GM13977 (cell line): ENCODE measurements around the gene P4HB.

Source experiments
- DNase-seq: peaks from one replicate; pipeline ENCODE4 v3.0.0; 2012; ENCODE audit warnings: low spot score
- in situ Hi-C: fragments of 300-500 bp; cut with MboI; formaldehyde crosslinking; loops from one replicate; pipeline ENCODE4 v1.12.0; 2022; ENCODE audit warnings: low sequenced_read_pairs, low pct_unique_long_range_greater_than_20kb, mixed read lengths, inconsistent platforms; ENCODE audit not compliant: unreplicated experiment
- TF ChIP-seq, protein P1 (sequence below): IDR thresholded peaks from 2 replicates; pipeline ENCODE4 v1.5.1; 2012; ENCODE audit warnings: mild to moderate bottlenecking, control low read depth; ENCODE audit not compliant: insufficient read depth; ENCODE audit errors: extremely low read depth, missing control alignments

The P4HB gene

DNA sequence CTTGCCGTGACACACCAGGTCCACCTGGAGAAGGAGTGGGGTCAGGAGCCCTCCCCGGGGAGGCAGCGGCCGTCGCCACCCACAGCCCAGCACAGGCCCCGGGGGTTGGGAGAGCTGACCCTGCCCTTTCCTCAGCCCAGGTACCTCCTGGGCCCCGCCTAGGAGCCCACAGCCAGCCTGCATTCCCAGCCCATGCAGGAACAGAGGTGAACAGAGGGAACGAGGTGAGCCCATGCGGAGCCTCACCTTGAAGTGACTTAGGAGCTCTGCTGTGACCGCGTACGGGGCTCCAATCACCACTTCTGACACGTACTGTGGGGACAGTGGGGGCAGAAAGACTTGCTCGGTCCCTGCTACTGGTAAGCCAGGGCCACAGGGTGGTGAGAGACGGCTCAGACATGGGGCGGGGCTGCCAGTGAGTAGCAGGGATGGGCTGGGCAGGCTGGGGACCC, 45.1 kb upstream of the P4HB start:
- TF ChIP-seq, protein P1, sequence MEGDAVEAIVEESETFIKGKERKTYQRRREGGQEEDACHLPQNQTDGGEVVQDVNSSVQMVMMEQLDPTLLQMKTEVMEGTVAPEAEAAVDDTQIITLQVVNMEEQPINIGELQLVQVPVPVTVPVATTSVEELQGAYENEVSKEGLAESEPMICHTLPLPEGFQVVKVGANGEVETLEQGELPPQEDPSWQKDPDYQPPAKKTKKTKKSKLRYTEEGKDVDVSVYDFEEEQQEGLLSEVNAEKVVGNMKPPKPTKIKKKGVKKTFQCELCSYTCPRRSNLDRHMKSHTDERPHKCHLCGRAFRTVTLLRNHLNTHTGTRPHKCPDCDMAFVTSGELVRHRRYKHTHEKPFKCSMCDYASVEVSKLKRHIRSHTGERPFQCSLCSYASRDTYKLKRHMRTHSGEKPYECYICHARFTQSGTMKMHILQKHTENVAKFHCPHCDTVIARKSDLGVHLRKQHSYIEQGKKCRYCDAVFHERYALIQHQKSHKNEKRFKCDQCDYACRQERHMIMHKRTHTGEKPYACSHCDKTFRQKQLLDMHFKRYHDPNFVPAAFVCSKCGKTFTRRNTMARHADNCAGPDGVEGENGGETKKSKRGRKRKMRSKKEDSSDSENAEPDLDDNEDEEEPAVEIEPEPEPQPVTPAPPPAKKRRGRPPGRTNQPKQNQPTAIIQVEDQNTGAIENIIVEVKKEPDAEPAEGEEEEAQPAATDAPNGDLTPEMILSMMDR: no peak
- in situ Hi-C loops: no loop called here
- no peak for DNase-seq

DNA sequence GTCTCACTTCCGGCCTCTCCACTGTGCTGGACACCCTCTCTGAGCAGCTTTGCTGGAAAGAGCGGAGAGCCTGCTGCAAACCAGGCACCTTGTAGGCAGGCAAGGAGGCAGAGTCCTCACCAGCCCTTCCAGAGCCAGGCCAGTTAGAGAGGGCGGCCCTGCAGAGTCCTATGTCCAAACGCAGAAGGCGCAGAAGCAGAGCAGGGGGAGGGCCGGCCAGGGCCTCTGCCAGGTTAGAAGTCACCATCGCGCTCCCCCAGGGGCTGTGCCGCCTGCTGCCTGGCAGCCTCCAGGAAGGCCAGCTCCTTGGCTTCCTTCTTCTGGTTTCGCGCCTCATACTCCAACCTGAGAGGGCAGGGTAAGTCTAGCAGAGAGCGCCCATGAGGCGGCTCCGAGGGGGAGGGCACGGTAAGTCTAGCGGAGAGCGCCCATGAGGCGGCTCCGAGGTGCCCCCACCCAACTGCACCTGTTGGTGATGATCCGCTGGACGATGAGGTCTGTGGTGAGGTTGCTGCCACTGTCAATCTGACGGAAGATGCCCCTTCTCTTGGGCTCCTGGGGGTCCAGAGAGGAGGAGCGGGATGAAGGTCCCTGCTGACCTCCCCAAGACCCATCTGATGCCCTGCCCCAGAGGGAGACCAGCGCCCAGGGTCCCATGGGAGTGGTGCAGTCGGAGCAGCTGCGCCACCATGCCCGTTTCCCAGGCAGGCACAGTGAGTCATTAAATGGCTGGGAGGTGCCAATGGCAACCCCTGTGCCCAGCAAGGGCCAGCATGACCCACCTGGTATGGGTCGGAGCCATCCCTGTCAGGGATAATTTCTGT, 44.5 kb upstream of the P4HB start:
- TF ChIP-seq, protein P1: no peak
- in situ Hi-C loops: no loop called here
- no peak for DNase-seq

DNA sequence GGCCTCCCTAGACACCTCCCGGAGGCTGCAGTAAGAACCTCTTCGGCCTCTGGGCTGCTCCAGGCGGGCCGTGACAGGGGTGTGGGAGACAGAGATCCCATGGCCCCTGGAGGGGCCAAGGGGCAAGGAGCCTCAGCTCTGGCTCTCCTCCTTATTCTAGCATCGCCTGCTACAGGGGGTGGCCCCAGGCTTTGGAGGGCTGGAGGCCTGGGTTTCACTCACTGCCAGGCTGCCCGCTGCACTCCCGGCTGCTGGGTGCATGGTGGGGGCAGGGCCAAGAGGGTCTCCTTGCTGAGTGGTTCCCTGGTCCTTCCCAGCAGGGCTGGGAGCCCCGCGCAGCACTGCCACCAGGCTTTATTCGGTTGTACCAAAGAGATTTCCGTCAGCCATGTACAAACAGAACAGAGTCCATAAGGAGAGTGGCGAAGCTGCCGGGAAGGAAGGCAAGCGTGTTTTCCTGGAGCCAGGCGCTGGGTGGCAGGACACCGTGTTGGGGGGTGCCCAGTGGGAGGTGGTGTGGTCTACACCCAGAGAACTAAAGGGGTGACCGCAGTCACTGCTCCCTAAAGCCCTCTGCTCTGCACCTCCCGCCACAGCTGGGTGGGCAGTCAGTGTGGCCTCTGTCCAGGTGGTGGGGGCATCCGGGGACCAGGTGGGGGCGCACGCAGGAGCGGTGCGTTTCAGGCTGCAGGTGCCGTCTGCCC, 43.7 kb upstream of the P4HB start:
- TF ChIP-seq, protein P1: no peak
- in situ Hi-C loops: no loop called here
- DNase-seq: no peak

DNA sequence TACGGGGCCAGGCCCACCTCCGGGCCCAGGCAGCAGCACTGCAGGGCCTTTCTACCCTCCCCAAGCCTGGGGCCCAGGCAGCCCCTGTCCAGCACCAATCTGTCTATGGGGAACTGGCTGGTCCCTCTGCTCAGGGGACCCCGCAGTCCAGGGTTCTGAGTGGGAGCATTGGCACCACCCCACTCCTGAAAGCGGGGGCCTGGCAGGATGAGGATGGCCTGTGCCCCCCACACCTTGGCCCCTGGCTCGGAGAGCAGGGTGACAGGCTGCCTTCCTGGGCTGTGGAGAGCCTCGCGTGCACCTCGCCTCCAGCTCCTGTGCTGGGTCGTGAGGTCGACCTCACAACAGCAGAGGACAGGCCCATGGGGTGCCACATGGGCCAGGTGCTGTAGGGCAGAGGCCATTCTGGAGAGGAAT, 43.1 kb upstream of the P4HB start:
- in situ Hi-C loops: no loop called here
- TF ChIP-seq, protein P1: no peak
- DNase-seq: no peak

DNA sequence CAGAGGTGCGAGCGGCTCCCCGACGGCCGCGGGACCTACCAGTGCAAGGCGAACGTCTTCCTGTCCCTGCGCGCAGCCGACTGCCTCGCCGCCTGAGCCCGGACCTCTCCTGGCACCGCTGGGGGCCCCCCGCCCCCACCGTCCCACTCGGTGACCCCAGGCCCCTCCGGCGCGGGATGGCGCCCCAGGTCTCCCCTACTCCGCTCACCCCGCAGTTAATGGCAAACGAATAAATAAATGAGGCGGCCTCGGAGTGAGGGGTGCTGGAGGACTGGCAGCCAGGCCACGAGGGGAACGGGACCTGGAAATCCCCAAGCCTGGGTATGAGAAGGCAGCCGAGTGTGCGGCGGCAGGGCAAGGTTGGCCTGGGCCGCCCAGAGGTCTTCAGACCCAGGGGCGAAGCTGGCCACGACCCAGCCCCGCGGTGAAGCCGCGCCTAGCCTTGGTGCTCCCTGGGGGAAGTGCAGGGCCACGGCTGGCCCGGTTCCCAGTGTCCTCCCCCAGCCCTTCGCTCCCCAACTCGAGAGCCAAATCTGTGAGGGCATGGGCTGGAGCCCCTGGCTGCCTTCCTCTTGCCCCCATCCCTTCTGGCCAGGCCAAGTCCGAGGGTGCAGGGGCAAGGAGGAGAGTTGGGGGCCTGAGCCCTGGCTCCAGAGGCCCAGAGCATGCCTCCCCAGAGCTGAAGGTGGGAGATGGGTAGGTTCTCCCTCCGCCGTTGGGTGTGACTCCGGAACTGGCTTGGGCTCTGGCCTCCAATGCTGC, 42.5 kb upstream of the P4HB start:
- in situ Hi-C loops: no loop called here
- TF ChIP-seq, protein P1: no peak
- no peak for DNase-seq

DNA sequence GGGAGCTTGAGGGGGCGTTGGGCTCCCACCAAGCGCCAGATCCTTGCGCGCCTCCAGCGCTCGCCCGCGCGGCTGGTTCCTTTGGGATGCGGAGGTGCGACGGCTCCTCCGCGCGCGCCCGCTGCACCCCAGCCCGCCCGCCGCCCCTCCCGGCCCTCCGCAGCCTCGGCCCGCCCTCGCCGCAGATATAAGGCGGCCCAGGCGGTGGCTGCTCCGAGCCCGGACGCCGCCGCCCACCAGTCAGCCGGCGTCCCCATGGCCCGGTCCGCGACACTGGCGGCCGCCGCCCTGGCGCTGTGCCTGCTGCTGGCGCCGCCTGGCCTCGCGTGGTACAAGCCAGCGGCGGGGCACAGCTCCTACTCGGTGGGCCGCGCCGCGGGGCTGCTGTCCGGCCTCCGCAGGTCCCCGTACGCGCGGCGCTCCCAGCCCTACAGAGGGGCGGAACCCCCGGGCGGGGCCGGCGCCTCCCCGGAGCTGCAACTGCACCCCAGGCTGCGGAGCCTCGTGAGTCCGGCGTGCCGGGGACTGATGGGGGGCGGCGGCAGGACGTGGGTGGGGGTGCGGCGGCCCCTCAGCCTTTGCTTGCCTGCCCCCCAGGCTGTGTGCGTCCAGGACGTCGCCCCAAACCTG, 41.8 kb upstream of the P4HB start, which contains the start of gene NPB:
Gene NPB, plus strand, starts transcription at position 216 of the 630 bp plus-strand sequence. Its CDS starts 40 bp downstream, at position 256.
- TF ChIP-seq, protein P1: no peak
- DNase-seq: no peak
- in situ Hi-C loops: no loop called here
